Neural progenitor cell (in vitro differentiated cells): ENCODE measurements around the gene PEX5L.

Experiments
- CTCF ChIP-seq: fragments of 200-600 bp; sonication (generic); IDR thresholded peaks from 2 replicates; pipeline ENCODE4 v1.5.1; 2017; ENCODE audit warnings: antibody characterized with exemption, mild to moderate bottlenecking
- EZH2 ChIP-seq: fragments of 200-600 bp; sonication (generic); IDR thresholded peaks from 2 replicates; pipeline ENCODE4 v1.6.1; 2017; ENCODE audit warnings: antibody characterized with exemption, mild to moderate bottlenecking, moderate library complexity
- EZH2phosphoT487 ChIP-seq: fragments of 200-600 bp; sonication (generic); IDR thresholded peaks from 2 replicates; pipeline ENCODE4 v1.6.1; 2017; ENCODE audit warnings: antibody characterized with exemption

GRCh38 chr3:179745716-179746115 is 291.0 kb downstream of the PEX5L start:
- no peak for TF ChIP-seq CTCF
- no peak for TF ChIP-seq EZH2
- TF ChIP-seq EZH2phosphoT487: no peak
